Natural killer cell (primary cell): ENCODE data around the gene KIAA1958. TPM values are rescaled to one million over a fixed set of nuclear protein-coding genes. Genes with fewer than 3 reads are reported as not detected.
"Not testable (repeated sequence)": the region's sequence is repeated elsewhere in the genome, so short reads cannot be mapped to it uniquely, and the experiment has no call there.

Experiments used
- ATAC-seq, 3 donors: fragments of 150-1000 bp in 2 of 3; fragments of 200-7000 bp in 1 of 3; cut with Tn5 transposase; 1 replicate in 1 of 3; 2 replicates in 2 of 3; pipeline ENCODE4 v1.10.0; 2021; ENCODE audit warnings: mild to moderate bottlenecking in 2 of 3, moderate library complexity in 2 of 3
- DNase-seq, 2 donors: peaks; one replicate each; pipeline versions ENCODE4 v3.0.0 to v3.0.0-alpha.2; 2013 to 2021; ENCODE audit warnings: mixed read lengths in 1 of 2
- H3K27ac ChIP-seq: one replicate; pipeline ENCODE4 v1.5.1; 2013; ENCODE audit warnings: mild to moderate bottlenecking, low read length
- H3K27me3 ChIP-seq: one replicate; pipeline ENCODE4 v1.6.1; 2013; ENCODE audit warnings: low read length; ENCODE audit not compliant: control insufficient read depth, insufficient read depth
- H3K36me3 ChIP-seq: one replicate; pipeline ENCODE4 v1.6.1; 2013; ENCODE audit warnings: low read length; ENCODE audit not compliant: control insufficient read depth, insufficient read depth
- H3K4me1 ChIP-seq: one replicate; pipeline ENCODE4 v1.6.1; 2013; ENCODE audit warnings: low read length; ENCODE audit not compliant: control insufficient read depth, insufficient read depth
- H3K4me3 ChIP-seq: one replicate; pipeline ENCODE4 v1.5.1; 2013; ENCODE audit warnings: low read length
- H3K9me3 ChIP-seq: one replicate; pipeline ENCODE4 v1.6.1; 2013; ENCODE audit warnings: low read length; ENCODE audit not compliant: control insufficient read depth, insufficient read depth
- H3K27ac Mint-ChIP-seq, 2 donors: one replicate each; pipeline ENCODE4 v1.8.0; 2022; ENCODE audit warnings: mild to moderate bottlenecking in 2 of 2, mixed read lengths in 2 of 2, moderate library complexity in 1 of 2
- H3K27me3 Mint-ChIP-seq, 2 donors: one replicate each; pipeline ENCODE4 v1.8.0; 2022; ENCODE audit warnings: low read depth in 2 of 2, mixed read lengths in 2 of 2
- H3K36me3 Mint-ChIP-seq: one replicate; pipeline ENCODE4 v1.8.0; 2022; ENCODE audit warnings: mixed read lengths
- H3K4me1 Mint-ChIP-seq, 2 donors: one replicate each; pipeline ENCODE4 v1.8.0; 2022; ENCODE audit warnings: mixed read lengths in 2 of 2
- H3K4me3 Mint-ChIP-seq: one replicate; pipeline ENCODE4 v1.8.0; 2022; ENCODE audit warnings: mild to moderate bottlenecking, moderate library complexity, mixed read lengths
- H3K9me3 Mint-ChIP-seq, 2 donors: one replicate each; pipeline ENCODE4 v1.8.0; 2022; ENCODE audit warnings: mixed read lengths in 2 of 2
- CTCF ChIP-seq: fragments of 200-600 bp; IDR thresholded peaks from one replicate; pipeline ENCODE4 v1.8.0; 2022; ENCODE audit warnings: antibody characterized with exemption
- WGBS: methylation state at CpG from one replicate; pipeline ENCODE4 v1.1.7; 2013; ENCODE audit warnings: missing lambda C conversion rate; ENCODE audit not compliant: insufficient coverage; 5-methylcytosine and 5-hydroxymethylcytosine counted together
- intact Hi-C: fragments of 100-400 bp; cut with micrococcal nuclease; formaldehyde crosslinking; loops from one replicate; pipeline ENCODE4 v1.14.2; 2022
- total RNA-seq, 4 donors: library from RNA; stranded (reverse); fragments of 120-200 nt in 1 of 4; gene quantifications; one replicate each; pipeline versions ENCODE4 v1.2.3 to v1.2.4, GENCODE V29; 2013 to 2022

KIAA1958 gene
- total RNA-seq, 3 donors from 2014 or later (not counting 1 experiment from before 2014, with no cell fraction given): 5.4 to 6.1 (median 5.5) TPM

- no peaks in the 10 kb centered on the region for H3K9me3 ChIP-seq
- no peaks in the 10 kb centered on the region for H3K36me3 ChIP-seq
- WGBS: 92% methylated on average over 5 of the region's 7 CpGs
- Mint-ChIP-seq H3K27ac (no peak overlapping the region), H3K9me3 (peaks cover 0 to 3% of the 10 kb centered on the region in 2 donors), H3K4me3 (no peak overlapping the region), H3K27me3 (peaks cover 0 to 6% of the 10 kb centered on the region in 2 donors), H3K36me3 (no peaks in the 10 kb centered on the region), H3K4me1 (no peaks in the 10 kb centered on the region)
- no peak overlapping the region for H3K27ac ChIP-seq
- no peak for TF ChIP-seq CTCF
- H3K4me3 ChIP-seq: no peak overlapping the region
- H3K27me3 ChIP-seq: no peaks in the 10 kb centered on the region
- ATAC-seq (no peak), DNase-seq (no peak)
- H3K4me1 ChIP-seq: no peaks in the 10 kb centered on the region
- intact Hi-C loops: no loop called here
Measured at GRCh38 chr9:112670991-112671625, 184.5 kb downstream of the KIAA1958 start.

GRCh38 chr9:112673221-112673620, 186.6 kb downstream of the KIAA1958 start:
- intact Hi-C loops, H3K4me1 ChIP-seq: not testable (repeated sequence)

GRCh38 chr9:112677040-112677439, 190.4 kb downstream of the KIAA1958 start:
- ATAC-seq (no peak), DNase-seq (no peak)
- Histone ChIP-seq H3K9me3 (peaks cover 5% of the 10 kb centered on the region), H3K4me3 (no peak overlapping the region), H3K4me1 (no peaks in the 10 kb centered on the region), H3K27ac (no peak overlapping the region), H3K27me3 (no peaks in the 10 kb centered on the region), H3K36me3 (no peaks in the 10 kb centered on the region)
- H3K36me3 Mint-ChIP-seq: peaks cover 7% of the 10 kb centered on the region
- intact Hi-C loops: no loop called here
- peaks cover 0 to 12% of the 10 kb centered on the region in 2 donors for H3K27me3 Mint-ChIP-seq
- no peak overlapping the region for H3K4me3 Mint-ChIP-seq
- TF ChIP-seq CTCF: no peak
- H3K27ac Mint-ChIP-seq: no peak overlapping the region
- H3K9me3 Mint-ChIP-seq: peaks cover 8 to 13% of the 10 kb centered on the region in 2 donors
- H3K4me1 Mint-ChIP-seq: no peaks in the 10 kb centered on the region

More at GRCh38 chr9:112673221-112673620, 186.6 kb downstream of the KIAA1958 start:
- not testable (repeated sequence) for H3K36me3 ChIP-seq, H3K27me3 ChIP-seq, H3K9me3 ChIP-seq, ATAC-seq, H3K4me3 ChIP-seq, H3K4me1 Mint-ChIP-seq, H3K27ac ChIP-seq, H3K27ac Mint-ChIP-seq, DNase-seq, H3K27me3 Mint-ChIP-seq, H3K36me3 Mint-ChIP-seq, H3K4me3 Mint-ChIP-seq
- WGBS: 83% methylated on average over 3 of the region's 4 CpGs
- H3K9me3 Mint-ChIP-seq: peaks cover 6 to 10% of the 10 kb centered on the region in 2 donors

- no peak overlapping the region for H3K4me3 Mint-ChIP-seq
- Histone ChIP-seq H3K27ac (no peak overlapping the region), H3K4me3 (no peak overlapping the region), H3K27me3 (no peaks in the 10 kb centered on the region), H3K4me1 (no peaks in the 10 kb centered on the region), H3K36me3 (peaks cover 2% of the 10 kb centered on the region), H3K9me3 (peaks cover 5% of the 10 kb centered on the region)
- H3K36me3 Mint-ChIP-seq: peaks cover 12% of the 10 kb centered on the region
- peaks cover 0 to 6% of the 10 kb centered on the region in 2 donors for H3K27me3 Mint-ChIP-seq
- intact Hi-C loops: no loop called here
- no peak for ATAC-seq
- no peak for TF ChIP-seq CTCF
- H3K27ac Mint-ChIP-seq: no peak overlapping the region
- no peak for DNase-seq
- H3K9me3 Mint-ChIP-seq: peaks cover 8 to 10% of the 10 kb centered on the region in 2 donors
- H3K4me1 Mint-ChIP-seq: peaks cover 0 to 5% of the 10 kb centered on the region in 2 donors
- WGBS: 95% methylated on average over 5 of the region's 6 CpGs
Measured at GRCh38 chr9:112680731-112681402, 194.2 kb downstream of the KIAA1958 start.
